Endothelial cell of umbilical vein (primary cell): ENCODE data around the gene LYZL1.

ENCODE experiments used
- FOS ChIP-seq: IDR thresholded peaks from 2 replicates; pipeline ENCODE4 v1.6.1; 2011; ENCODE audit warnings: mild to moderate bottlenecking, low read length, moderate library complexity, borderline replicate concordance; ENCODE audit not compliant: insufficient read depth
- JUN ChIP-seq: IDR thresholded peaks from 2 replicates; pipeline ENCODE4 v1.6.1; 2011; ENCODE audit warnings: borderline replicate concordance, low read depth; ENCODE audit not compliant: insufficient read length, insufficient read depth
- POLR2A ChIP-seq: IDR thresholded peaks from 2 replicates; pipeline ENCODE4 v1.6.1; 2012; ENCODE audit warnings: low read depth, mild to moderate bottlenecking, control low read depth, low read length
- POLR2AphosphoS5 ChIP-seq: IDR thresholded peaks from 2 replicates; pipeline ENCODE4 v1.6.1; 2012; ENCODE audit warnings: low read depth, mild to moderate bottlenecking, control low read depth, low read length, moderate library complexity; ENCODE audit not compliant: insufficient read depth
- TF ChIP-seq, protein P1 (sequence below), 2 donors: IDR thresholded peaks; 1 replicate in 1 of 2; 2 replicates in 1 of 2; pipeline ENCODE4 v1.5.1; 2011; ENCODE audit warnings: low read length in 2 of 2, mild to moderate bottlenecking in 2 of 2, moderate library complexity in 2 of 2, control low read depth in 1 of 2, inconsistent platforms in 1 of 2, low read depth in 1 of 2; ENCODE audit not compliant: insufficient read depth in 1 of 2; ENCODE audit errors: extremely low read depth in 1 of 2

DNA sequence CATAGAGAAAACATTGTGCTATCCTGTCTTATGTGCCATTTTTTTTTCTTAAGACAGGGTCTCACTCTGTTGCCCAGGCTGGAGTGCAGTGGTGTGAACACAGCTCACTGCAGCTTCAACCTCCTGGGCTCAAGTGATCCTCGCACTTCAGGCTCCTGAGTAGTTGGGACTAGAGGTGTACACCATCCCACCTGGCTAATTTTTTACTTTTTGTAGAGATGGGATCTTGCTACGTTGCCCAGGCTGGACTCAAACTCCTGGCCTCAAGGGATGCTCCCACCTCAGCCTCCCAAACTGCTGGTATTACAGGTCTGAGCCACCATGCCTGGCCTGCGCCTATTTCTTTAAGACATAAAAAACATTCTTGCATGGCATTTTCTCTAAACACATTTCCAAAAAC lies 20.6 kb downstream of the LYZL1 start:
- TF ChIP-seq, protein P1, sequence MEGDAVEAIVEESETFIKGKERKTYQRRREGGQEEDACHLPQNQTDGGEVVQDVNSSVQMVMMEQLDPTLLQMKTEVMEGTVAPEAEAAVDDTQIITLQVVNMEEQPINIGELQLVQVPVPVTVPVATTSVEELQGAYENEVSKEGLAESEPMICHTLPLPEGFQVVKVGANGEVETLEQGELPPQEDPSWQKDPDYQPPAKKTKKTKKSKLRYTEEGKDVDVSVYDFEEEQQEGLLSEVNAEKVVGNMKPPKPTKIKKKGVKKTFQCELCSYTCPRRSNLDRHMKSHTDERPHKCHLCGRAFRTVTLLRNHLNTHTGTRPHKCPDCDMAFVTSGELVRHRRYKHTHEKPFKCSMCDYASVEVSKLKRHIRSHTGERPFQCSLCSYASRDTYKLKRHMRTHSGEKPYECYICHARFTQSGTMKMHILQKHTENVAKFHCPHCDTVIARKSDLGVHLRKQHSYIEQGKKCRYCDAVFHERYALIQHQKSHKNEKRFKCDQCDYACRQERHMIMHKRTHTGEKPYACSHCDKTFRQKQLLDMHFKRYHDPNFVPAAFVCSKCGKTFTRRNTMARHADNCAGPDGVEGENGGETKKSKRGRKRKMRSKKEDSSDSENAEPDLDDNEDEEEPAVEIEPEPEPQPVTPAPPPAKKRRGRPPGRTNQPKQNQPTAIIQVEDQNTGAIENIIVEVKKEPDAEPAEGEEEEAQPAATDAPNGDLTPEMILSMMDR (IDR thresholded peaks at IDR 0.05; ENCODE audit: extremely low read depth in 1 of 2, insufficient read depth in 1 of 2, low read depth in 1 of 2, low read length in 2 of 2), result no peak
- TF ChIP-seq FOS (no peak), POLR2AphosphoS5 (no peak), JUN (no peak), POLR2A (no peak)
